ENCODE data around the gene SLC24A4.

GRCh38 chr14:92425101-92425500 is 102.1 kb downstream of the SLC24A4 start:
- no peak for TF ChIP-seq CTCF (IDR thresholded peaks at IDR 0.05)
- TF ChIP-seq POLR2A (IDR thresholded peaks at IDR 0.05): no peak
- TF ChIP-seq POLR2AphosphoS5 (IDR thresholded peaks at IDR 0.05; ENCODE audit: insufficient read depth in 1 of 2, low read depth in 1 of 2): no peak

Data from vagina (tissue), 2 donors.